Thymus (tissue), 11 donors: ENCODE measurements around the gene TMEM179B. TPM values are rescaled to one million over a fixed set of nuclear protein-coding genes. Genes with fewer than 3 reads are reported as not detected.

Source experiments
- DNase-seq, 9 donors: peaks; one replicate each; pipeline ENCODE4 v3.0.0-alpha.2; 2013; ENCODE audit warnings: low spot score in 9 of 9, low read depth in 6 of 9, missing footprints in 1 of 9
- H3K27ac ChIP-seq, 2 donors: one replicate each; pipeline ENCODE4 v1.5.1; 2013; ENCODE audit warnings: control low read depth in 1 of 2, low read depth in 1 of 2, low read length in 1 of 2, mild to moderate bottlenecking in 1 of 2, moderate library complexity in 1 of 2
- H3K27me3 ChIP-seq, 2 donors: one replicate each; pipeline ENCODE4 v1.5.1; 2013; ENCODE audit warnings: low read length in 1 of 2; ENCODE audit not compliant: control insufficient read depth in 2 of 2, insufficient read depth in 1 of 2
- H3K36me3 ChIP-seq, 2 donors: one replicate each; pipeline ENCODE4 v1.5.1; 2013; ENCODE audit warnings: low read length in 1 of 2, mild to moderate bottlenecking in 1 of 2, moderate library complexity in 1 of 2; ENCODE audit not compliant: control insufficient read depth in 2 of 2, insufficient read depth in 2 of 2
- H3K4me1 ChIP-seq, 2 donors: one replicate each; pipeline ENCODE4 v1.5.1; 2013; ENCODE audit warnings: low read length in 2 of 2; ENCODE audit not compliant: control insufficient read depth in 2 of 2, insufficient read depth in 2 of 2
- H3K4me3 ChIP-seq, 2 donors: one replicate each; pipeline ENCODE4 v1.5.1; 2013; ENCODE audit warnings: low read length in 2 of 2, control low read depth in 1 of 2, mild to moderate bottlenecking in 1 of 2
- H3K9me3 ChIP-seq, 2 donors: one replicate each; pipeline ENCODE4 v1.5.1; 2013; ENCODE audit warnings: low read length in 1 of 2, mild to moderate bottlenecking in 1 of 2; ENCODE audit not compliant: control insufficient read depth in 2 of 2, insufficient read depth in 1 of 2
- WGBS: extraction: QIAGEN DNeasy Blood & Tissue Kit; methylation state at CpG from one replicate; pipeline ENCODE4 v1.1.7; 2013; 5-methylcytosine and 5-hydroxymethylcytosine counted together
- polyA plus RNA-seq: library from polyadenylated mRNA; stranded (reverse); fragments of 200-250 nt; gene quantifications from one replicate; pipeline ENCODE4 v1.2.3, GENCODE V29; 2013
- total RNA-seq: library from RNA; stranded (reverse); fragments of 120-200 nt; gene quantifications from one replicate; pipeline ENCODE4 v1.2.4, GENCODE V29; 2013
- donor health status: healthy.

The TMEM179B gene
- total and polyA plus RNA-seq, 2 donors: 36.5 to 58.2 TPM

DNA sequence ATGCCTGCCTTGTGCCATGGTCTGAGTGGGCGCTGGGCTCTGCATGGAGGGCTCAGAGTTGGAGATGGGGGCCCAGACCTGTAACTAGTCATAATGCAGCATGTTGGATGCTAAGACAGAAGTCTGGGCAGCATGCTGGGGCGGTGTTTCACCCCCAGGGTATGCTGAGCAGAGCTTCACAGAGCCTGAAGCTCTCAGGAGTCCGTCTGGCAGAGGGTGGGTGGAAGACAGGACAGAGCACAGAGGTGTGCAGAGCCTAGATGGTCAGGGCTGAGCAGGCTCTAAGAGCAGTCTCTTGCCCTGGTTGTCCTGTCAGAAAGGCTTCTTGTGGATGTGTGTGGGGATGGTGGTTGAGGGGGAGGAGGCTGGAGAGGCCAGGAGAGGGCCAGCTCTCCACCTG lies 8.8 kb upstream of the TMEM179B start:
- Histone ChIP-seq H3K9me3 (no peaks in the 10 kb centered on the region), H3K36me3 (peaks cover 49 to 53% of the 10 kb centered on the region in 2 donors), H3K4me1 (no peaks in the 10 kb centered on the region), H3K27ac (no peak overlapping the region), H3K4me3 (no peak overlapping the region), H3K27me3 (no peaks in the 10 kb centered on the region)
- 97% methylated on average over 3 of the region's 3 CpGs for WGBS
- DNase-seq: no peak

DNA sequence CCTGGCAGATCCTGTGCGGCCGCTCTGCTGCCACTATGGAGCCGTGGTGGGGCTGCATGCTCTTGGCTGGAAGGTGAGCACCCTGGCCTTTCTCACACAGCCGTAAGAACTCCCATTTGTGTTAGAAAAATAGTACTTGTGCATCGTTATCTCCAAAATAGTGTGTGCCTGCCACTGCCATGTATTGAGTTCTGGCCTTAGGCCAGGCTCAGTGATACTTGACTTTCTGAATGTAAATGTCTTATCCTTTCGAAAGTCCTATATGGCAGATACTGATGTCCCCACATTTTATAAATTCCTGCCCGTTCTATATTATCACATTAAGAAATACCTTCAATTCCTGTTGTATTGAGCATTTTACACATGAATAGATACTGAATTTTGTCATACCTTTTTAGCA lies 4.4 kb upstream of the TMEM179B start:
- 98% methylated on average over 7 of the region's 7 CpGs for WGBS
- Histone ChIP-seq H3K36me3 (peaks cover 23 to 42% of the 10 kb centered on the region in 2 donors), H3K9me3 (no peaks in the 10 kb centered on the region), H3K27me3 (no peaks in the 10 kb centered on the region), H3K4me1 (peaks cover 0 to 6% of the 10 kb centered on the region in 2 donors), H3K4me3 (no peak overlapping the region), H3K27ac (no peak overlapping the region)
- no peak for DNase-seq

- WGBS: 2% methylated on average over 51 of the region's 51 CpGs
- peak overlapping the region; percentile 96 to 98 for H3K27ac ChIP-seq
- no peaks in the 10 kb centered on the region for H3K9me3 ChIP-seq
- H3K36me3 ChIP-seq: peaks cover 30 to 44% of the 10 kb centered on the region in 2 donors
- DNase-seq: peak in 8 of 9 donors; percentile 62 to 92 (median 82)
- peak overlapping the region; percentile 93 to 99 for H3K4me3 ChIP-seq
- H3K27me3 ChIP-seq: no peaks in the 10 kb centered on the region
- H3K4me1 ChIP-seq: peaks cover 0 to 32% of the 10 kb centered on the region in 2 donors
These were observed 741 bp upstream of the TMEM179B start for GRCh38 chr11:62786318-62787004.

- Histone ChIP-seq H3K27ac (peak overlapping the region in 1 of 2 donors; percentile 11), H3K9me3 (no peaks in the 10 kb centered on the region), H3K36me3 (peaks cover 25 to 51% of the 10 kb centered on the region in 2 donors), H3K27me3 (no peaks in the 10 kb centered on the region), H3K4me1 (peaks cover 4 to 39% of the 10 kb centered on the region in 2 donors), H3K4me3 (no peak overlapping the region)
- DNase-seq: no peak
- 94% methylated on average over 5 of the region's 5 CpGs for WGBS
These were observed 1.8 kb downstream of the TMEM179B start for GRCh38 chr11:62788991-62789390.

GRCh38 chr11:62789576-62789975 lies 2.4 kb downstream of the TMEM179B start:
- DNase-seq: no peak
- Histone ChIP-seq H3K27me3 (no peaks in the 10 kb centered on the region), H3K27ac (no peak overlapping the region), H3K36me3 (peaks cover 30 to 57% of the 10 kb centered on the region in 2 donors), H3K4me3 (no peak overlapping the region), H3K9me3 (no peaks in the 10 kb centered on the region), H3K4me1 (peaks cover 4 to 39% of the 10 kb centered on the region in 2 donors)
- WGBS: 93% methylated on average over 3 of the region's 3 CpGs

- Histone ChIP-seq H3K4me1 (peaks cover 4 to 33% of the 10 kb centered on the region in 2 donors), H3K4me3 (peak within 1 kb of the TSS; percentile 77 to 91), H3K27ac (peak within 1 kb of the TSS; percentile 77 to 84), H3K36me3 (peaks cover 51 to 69% of the 10 kb centered on the region in 2 donors), H3K27me3 (no peaks in the 10 kb centered on the region), H3K9me3 (no peaks in the 10 kb centered on the region)
- WGBS: under 1% methylated on average over 58 of the region's 58 CpGs
- peak; percentile 50 to 91 (median 77) for DNase-seq
These were observed 4.4 kb downstream of the TMEM179B start, which contains the start of gene TMEM223 for GRCh38 chr11:62791501-62792201. Gene TMEM223, minus strand, starts transcription at chr11:62792006. Its CDS starts 12 bp downstream, at chr11:62791994.

DNA sequence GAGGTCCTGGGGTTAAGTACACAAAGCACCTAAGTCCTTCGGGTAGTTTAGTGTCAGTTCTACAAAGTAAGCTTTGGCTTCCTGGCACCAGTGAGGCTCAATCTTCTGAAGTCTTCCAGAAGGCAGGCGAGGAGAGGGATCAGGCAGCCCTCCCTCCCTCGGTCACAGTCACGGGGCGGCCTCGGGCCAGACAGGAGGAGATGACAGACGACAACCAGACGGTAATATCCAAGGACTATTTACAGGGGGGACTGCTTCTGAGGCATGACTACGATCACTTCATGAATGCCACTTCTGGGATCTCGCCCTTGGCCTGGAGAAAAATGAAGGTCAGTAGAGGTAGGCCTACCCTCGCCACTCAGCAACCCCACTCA lies 5.0 kb downstream of the TMEM179B start:
- no peak for DNase-seq
- H3K36me3 ChIP-seq: peaks cover 56 to 74% of the 10 kb centered on the region in 2 donors

GRCh38 chr11:62794201-62794775 lies 7.1 kb downstream of the TMEM179B start:
- no peak for DNase-seq
- Histone ChIP-seq H3K4me3 (no peak overlapping the region), H3K4me1 (peaks cover 4 to 21% of the 10 kb centered on the region in 2 donors), H3K9me3 (no peaks in the 10 kb centered on the region), H3K36me3 (peaks cover 68 to 87% of the 10 kb centered on the region in 2 donors), H3K27me3 (no peaks in the 10 kb centered on the region), H3K27ac (no peak overlapping the region)
- WGBS: 97% methylated on average over 8 of the region's 8 CpGs

More for the DNA sequence above, 5.0 kb downstream of the TMEM179B start:
- Histone ChIP-seq H3K4me3 (peak overlapping the region; percentile 77 to 91), H3K27me3 (no peaks in the 10 kb centered on the region), H3K4me1 (peaks cover 4 to 33% of the 10 kb centered on the region in 2 donors), H3K9me3 (no peaks in the 10 kb centered on the region), H3K27ac (peak overlapping the region; percentile 77 to 84)
- WGBS: 39% methylated on average over 11 of the region's 11 CpGs

GRCh38 chr11:62796281-62796680 lies 9.1 kb downstream of the TMEM179B start:
- peaks cover 77 to 91% of the 10 kb centered on the region in 2 donors for H3K36me3 ChIP-seq
- no peak overlapping the region for H3K4me3 ChIP-seq
- peaks cover 4 to 8% of the 10 kb centered on the region in 2 donors for H3K4me1 ChIP-seq
- WGBS: 97% methylated on average over 7 of the region's 7 CpGs
- H3K9me3 ChIP-seq: no peaks in the 10 kb centered on the region
- no peak for DNase-seq
- no peaks in the 10 kb centered on the region for H3K27me3 ChIP-seq
- no peak overlapping the region for H3K27ac ChIP-seq
